GM18508 (cell line): ENCODE results near the gene SERAC1.
"Not testable (repeated sequence)": the region's sequence is repeated elsewhere in the genome, so short reads cannot be mapped to it uniquely, and the experiment has no call there.

Source experiments
- ATAC-seq: cut with Tn5 transposase; IDR thresholded peaks from one replicate; pipeline ENCODE4 v1.9.1; 2021; ENCODE audit warnings: moderate number of reproducible peaks; ENCODE audit not compliant: insufficient read depth, unreplicated experiment

SERAC1 gene

GRCh38 chr6:158175111-158175510 is 7.0 kb upstream of the SERAC1 start:
- ATAC-seq = no peak

DNA sequence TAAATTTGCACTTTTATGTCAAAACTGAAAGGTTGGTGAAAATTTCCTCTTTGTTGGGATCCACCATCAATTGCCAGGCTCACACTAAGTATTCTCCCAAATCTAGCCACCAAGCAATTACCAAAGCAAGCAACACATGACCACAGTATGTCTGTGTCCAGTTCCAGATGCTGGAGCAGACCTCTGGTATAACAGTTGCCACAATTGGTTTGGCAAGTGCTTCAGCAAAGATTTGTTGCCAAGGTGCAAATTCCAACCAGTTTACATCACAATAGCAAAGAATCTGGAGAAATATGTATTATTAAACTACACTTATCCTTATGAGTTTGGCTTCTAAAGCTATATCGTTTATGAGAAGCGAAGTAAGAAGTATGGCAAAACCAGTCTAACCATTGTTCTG is 6.5 kb upstream of the SERAC1 start:
- ATAC-seq = no peak

DNA sequence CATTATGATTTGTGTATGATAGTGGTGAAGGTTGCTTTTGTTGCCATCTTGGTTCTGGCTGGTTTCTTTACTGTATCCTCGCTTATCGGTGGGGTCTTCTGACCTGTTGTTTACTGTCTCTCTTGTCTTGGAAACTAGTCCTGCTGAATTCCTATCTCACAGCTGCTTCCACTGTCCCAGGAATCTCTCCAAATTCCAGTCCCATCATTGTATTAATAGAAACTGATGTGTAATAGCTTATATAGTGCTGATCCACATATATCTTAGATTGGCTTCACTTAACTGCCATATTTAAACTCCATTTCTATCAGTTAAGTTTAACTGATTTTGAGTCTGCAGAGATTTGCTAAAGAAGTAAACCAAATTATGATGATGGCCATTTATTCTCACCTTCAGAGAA is 6.0 kb upstream of the SERAC1 start:
- ATAC-seq = no peak

- ATAC-seq = no peak
These were observed 3.9 kb upstream of the SERAC1 start for GRCh38 chr6:158172001-158172400.

GRCh38 chr6:158170656-158171081 is 2.6 kb upstream of the SERAC1 start:
- no peak for ATAC-seq

GRCh38 chr6:158169634-158170033 is 1.6 kb upstream of the SERAC1 start:
- not testable (repeated sequence) for ATAC-seq

DNA sequence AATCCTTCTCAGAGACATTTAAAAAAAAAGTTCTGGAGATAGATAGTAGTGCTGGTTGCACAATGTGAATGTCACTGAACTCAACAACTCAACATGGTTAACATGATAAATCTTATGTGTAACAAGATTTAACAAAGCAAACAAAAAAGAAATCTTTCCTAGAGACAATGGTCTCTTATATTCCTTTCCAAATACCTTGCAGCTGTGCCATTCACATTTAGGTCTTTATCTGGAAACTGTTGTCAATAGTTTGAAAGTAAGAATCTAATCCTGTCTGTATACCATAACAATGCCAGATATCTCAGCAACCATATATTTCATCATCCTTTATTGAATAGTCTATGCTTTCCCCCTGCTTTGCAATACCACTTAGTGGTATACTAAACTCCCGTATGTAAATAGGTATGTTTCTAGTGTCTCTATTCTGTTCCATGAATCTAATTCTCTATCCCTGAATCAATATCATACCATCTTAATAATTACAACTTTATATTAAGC is 2.1 kb downstream of the SERAC1 start:
- no peak for ATAC-seq

DNA sequence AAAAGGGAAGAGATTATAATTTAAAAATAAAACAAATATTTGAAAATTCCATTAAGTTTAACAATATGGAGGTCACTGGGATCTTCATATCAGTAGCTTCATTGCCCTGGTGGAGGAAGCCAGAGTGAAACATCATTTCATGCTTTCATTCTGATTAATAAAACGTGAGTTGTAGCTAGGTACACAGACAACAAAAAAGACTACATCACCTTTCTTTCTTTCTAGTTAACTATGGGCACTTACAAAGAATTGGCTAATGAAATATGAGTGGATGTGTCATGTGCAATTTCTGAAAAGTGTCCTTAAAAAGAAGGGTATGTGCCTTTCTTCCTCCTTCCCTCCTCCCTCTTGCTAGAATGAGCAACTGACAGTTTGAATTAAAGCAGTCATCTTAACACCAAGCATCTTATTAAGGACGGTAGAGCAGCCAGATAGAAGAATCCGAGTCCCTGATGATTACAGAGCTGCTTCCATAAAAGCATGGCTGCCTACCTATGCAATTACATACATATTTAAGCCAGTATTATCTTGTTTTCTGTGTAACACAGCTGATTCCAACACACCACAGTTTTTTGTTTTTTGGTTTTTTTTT is 3.4 kb downstream of the SERAC1 start:
- ATAC-seq = no peak

- ATAC-seq = no peak
These were observed 6.4 kb downstream of the SERAC1 start for GRCh38 chr6:158161566-158162254.

- no peak for ATAC-seq
These were observed 7.0 kb downstream of the SERAC1 start for GRCh38 chr6:158160932-158161539.

DNA sequence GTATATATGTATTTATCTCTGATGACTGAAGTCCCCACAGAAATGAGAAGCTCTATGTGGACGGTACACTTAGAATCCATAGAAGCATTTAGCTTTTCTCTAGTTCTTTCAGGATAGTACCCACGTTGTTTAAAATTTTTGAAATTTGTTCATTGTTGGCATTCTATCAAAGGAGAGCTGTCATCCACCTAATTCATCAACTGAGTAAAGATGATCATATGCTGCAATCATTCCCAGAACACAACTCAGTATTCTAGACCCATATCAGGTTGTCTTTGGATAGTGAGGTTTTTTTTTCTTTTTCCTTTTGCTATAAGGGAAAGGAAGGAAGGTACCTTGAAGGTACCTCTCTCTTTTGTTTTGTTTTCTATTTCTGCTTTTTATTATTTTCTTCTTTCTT is 9.3 kb downstream of the SERAC1 start:
- no peak for ATAC-seq

DNA sequence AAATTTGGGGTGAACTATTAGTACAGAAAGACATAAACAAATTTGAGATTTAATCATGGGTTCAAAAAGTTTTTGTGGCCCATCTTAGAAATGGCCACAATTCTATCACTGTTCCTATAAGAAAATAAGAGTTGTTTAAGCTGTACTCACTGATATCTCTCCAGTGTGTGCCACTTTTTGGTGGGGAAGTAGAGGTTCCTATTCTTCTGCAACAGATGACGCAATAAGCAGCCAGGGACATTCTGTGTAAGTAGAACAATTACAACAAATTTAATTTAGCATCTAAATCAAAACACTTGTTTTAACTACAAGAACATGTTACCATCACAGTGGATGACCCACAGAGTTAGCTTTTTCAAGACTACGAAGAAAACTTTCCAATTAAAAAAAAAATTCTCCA is 9.9 kb downstream of the SERAC1 start:
- ATAC-seq = no peak

GRCh38 chr6:158157064-158157764 is 10.8 kb downstream of the SERAC1 start:
- ATAC-seq = no peak

DNA sequence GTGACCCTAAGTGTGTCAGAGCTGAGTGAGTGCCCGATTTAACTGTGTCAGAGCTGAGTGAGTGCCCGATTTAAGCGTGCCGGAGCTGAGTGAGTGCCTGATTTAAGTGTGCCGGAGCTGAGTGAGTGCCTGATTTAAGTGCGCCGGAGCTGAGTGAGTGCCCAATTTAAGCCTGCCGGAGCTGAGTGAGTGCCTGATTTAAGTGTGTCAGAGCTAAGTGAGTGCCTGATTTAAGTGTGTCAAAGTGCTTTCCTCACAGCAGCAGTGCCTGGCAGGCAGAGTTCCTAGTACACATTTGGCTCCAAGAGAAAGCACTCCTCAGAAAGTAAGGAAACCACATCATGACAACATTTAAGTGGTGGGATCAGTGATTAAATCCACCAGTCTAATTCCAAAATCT is 13.2 kb downstream of the SERAC1 start:
- ATAC-seq = no peak

DNA sequence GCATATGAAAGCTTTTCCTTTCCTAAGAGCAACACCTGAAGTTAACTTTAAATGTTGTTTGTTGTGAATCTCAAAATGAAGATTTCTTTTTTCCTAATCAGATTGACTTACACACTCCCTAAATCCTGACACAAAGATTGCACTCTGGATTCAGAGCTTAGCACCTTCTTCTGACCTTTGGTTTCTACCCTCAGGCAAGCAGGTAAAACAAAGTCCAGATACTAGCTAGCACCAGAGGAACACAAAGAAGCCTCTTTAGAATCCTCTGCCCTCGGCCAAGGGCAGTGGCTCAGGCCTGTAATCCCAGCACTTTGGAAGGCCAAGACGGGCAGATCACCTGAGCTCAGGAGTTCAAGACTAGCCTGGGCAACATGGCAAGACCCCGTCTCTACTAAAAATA is 14.5 kb downstream of the SERAC1 start:
- no peak for ATAC-seq

- ATAC-seq = no peak
These were observed 15.4 kb downstream of the SERAC1 start for GRCh38 chr6:158152659-158153058.

GRCh38 chr6:158152025-158152424 is 16.0 kb downstream of the SERAC1 start:
- not testable (repeated sequence) for ATAC-seq

DNA sequence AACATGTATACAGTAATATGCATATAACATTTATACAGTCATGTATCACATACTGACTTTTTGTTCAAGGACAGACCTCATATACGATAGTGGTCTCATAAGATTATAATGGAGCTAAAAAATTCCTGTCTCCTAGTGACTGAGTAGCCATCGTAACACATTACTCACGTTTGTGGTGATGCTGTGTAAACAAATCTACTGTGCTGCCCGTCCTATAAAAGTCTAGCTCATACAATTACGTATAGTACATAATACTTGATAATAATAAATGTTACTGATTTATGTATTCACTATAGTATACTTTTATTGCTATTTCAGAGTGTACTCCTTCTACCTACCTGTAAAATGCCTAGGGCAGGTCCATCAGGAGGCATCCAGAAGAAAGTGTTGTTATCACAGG is 17.4 kb downstream of the SERAC1 start:
- no peak for ATAC-seq

DNA sequence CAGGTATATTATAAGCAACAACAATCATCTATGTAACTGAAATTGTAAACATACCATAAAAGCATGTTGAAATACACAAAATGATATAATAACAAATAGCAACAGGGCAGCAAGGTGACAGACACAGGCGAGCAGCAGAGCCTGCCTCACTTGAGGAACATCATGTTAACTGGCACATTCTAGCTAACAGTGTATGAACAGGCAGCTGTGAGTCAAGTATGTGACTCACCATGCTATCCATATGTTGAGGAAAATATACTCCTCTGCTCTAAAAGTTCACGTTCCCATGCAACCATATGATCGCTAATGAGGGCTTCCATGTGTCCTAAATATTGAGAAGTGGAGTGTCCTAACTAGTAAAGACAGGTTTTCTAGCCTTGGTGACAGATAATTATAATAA is 18.4 kb downstream of the SERAC1 start:
- no peak for ATAC-seq

DNA sequence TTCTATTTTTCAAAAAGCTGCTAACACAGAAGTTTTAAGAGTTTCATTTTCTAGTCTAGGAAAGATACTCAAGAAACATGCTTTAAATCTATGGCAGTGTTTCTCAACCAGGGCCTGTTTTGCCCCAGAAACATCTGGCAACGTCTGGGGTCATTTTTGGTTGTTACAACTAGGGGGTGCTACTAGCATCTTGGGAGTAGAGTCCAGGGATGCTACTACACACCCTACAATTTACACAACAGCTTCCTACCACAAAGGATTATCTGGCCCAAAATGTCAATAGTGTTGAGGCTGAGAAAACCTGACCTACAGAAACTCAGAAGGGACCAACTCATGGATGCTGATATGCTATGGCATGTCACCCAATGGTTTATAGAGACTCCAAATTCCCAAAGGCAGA is 24.4 kb downstream of the SERAC1 start:
- no peak for ATAC-seq

- ATAC-seq = no peak
These were observed 25.3 kb downstream of the SERAC1 start for GRCh38 chr6:158142789-158143188.
